ACHN (cell line): ENCODE data around the gene ITFG1.
"Not testable (repeated sequence)": the region's sequence is repeated elsewhere in the genome, so short reads cannot be mapped to it uniquely, and the experiment has no call there.

Source experiments
- DNase-seq: peaks from one replicate; pipeline ENCODE4 v3.0.0-alpha.2; 2015
- in situ Hi-C: cut with HindIII; loops from 2 replicates; pipeline ENCODE4 v1.10.0; 2017; ENCODE audit warnings: low sequenced_read_pairs, low pct_ligation_motif_present, low pct_unique_long_range_greater_than_20kb

The ITFG1 gene

GRCh38 chr16:47204736-47205504 lies 255.9 kb downstream of the ITFG1 start:
- in situ Hi-C loops = no loop called here
- DNase-seq = peak; percentile 4

- in situ Hi-C loops, DNase-seq: not testable (repeated sequence)
Measured at GRCh38 chr16:47203433-47203832, 257.4 kb downstream of the ITFG1 start.

GRCh38 chr16:47198180-47198575 lies 262.7 kb downstream of the ITFG1 start:
- in situ Hi-C loops = no loop called here
- no peak for DNase-seq

- DNase-seq = no peak
- in situ Hi-C loops = no loop called here
Measured at GRCh38 chr16:47197536-47198179, 263.2 kb downstream of the ITFG1 start.

- DNase-seq = no peak
Measured at GRCh38 chr16:47196457-47196856, 264.4 kb downstream of the ITFG1 start.

GRCh38 chr16:47182318-47182717 lies 278.5 kb downstream of the ITFG1 start:
- no peak for DNase-seq
- in situ Hi-C loops = no loop called here

More at GRCh38 chr16:47196457-47196856, 264.4 kb downstream of the ITFG1 start:
- in situ Hi-C loops = no loop called here

GRCh38 chr16:47181066-47181465 lies 279.8 kb downstream of the ITFG1 start:
- in situ Hi-C loops, DNase-seq: not testable (repeated sequence)

- DNase-seq = no peak
- in situ Hi-C loops = no loop called here
Measured at GRCh38 chr16:47180073-47180472, 280.8 kb downstream of the ITFG1 start.

- in situ Hi-C loops = no loop called here
Measured at GRCh38 chr16:47175152-47175551, 285.7 kb downstream of the ITFG1 start.

GRCh38 chr16:47162670-47163420 lies 298.0 kb downstream of the ITFG1 start:
- in situ Hi-C loops = no loop called here
- DNase-seq = no peak

More at GRCh38 chr16:47175152-47175551, 285.7 kb downstream of the ITFG1 start:
- no peak for DNase-seq

- no peak for DNase-seq
- in situ Hi-C loops = no loop called here
Measured at GRCh38 chr16:47161464-47161863, 299.4 kb downstream of the ITFG1 start.

- in situ Hi-C loops = no loop called here
- no peak for DNase-seq
Measured at GRCh38 chr16:47160422-47160821, 300.4 kb downstream of the ITFG1 start.

- in situ Hi-C loops = no loop called here
- no peak for DNase-seq
Measured at GRCh38 chr16:47158992-47159391, 301.9 kb downstream of the ITFG1 start.

GRCh38 chr16:47156680-47157215 lies 304.1 kb downstream of the ITFG1 start:
- DNase-seq = no peak
- in situ Hi-C loops = no loop called here

GRCh38 chr16:47152501-47152900 lies 308.4 kb downstream of the ITFG1 start:
- DNase-seq, in situ Hi-C loops: not testable (repeated sequence)

- in situ Hi-C loops = no loop called here
Measured at GRCh38 chr16:47150067-47150466, 310.8 kb downstream of the ITFG1 start.

GRCh38 chr16:47144559-47144877 lies 316.3 kb downstream of the ITFG1 start:
- DNase-seq = no peak
- in situ Hi-C loops = no loop called here

More at GRCh38 chr16:47150067-47150466, 310.8 kb downstream of the ITFG1 start:
- DNase-seq = no peak

GRCh38 chr16:47143677-47144558 lies 316.9 kb downstream of the ITFG1 start, which contains the start of gene NETO2:
NETO2 (minus strand) TSS chr16:47143945; CDS start chr16:47143612, 333 bp downstream.
- in situ Hi-C loops = no loop called here
- peak; percentile 74 for DNase-seq
